ENCODE results near the gene PLA2G4B. TPM values are rescaled to one million over a fixed set of nuclear protein-coding genes. Genes with fewer than 3 reads are reported as not detected.

PLA2G4B gene
- total and polyA plus RNA-seq, 3 donors from 2014 or later = 7.4 to 16.6 (median 16.4) TPM

DNA sequence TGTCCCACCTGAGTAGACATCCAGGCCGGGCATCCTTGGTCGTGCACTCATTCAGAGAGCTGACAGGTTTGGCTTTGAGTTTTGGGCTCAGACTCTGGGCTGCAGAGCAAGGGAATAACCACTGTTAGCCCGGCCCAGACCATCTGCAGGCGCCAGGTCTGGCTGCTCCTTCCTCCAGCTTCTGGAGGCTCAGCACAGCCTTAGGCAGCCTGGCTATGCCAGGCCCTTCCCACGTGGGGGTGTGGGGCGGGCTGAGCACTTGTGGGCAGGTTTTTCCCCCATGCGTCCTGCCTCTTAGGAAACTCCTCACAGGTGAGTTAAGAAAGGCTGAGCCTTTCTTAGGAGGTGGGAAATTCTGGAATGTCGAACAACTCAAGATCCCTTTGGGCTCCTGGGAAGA, 11.2 kb downstream of the PLA2G4B start:
- DNase-seq = no peak
- Histone ChIP-seq H3K9me3 (no peaks in the 10 kb centered on the region), H3K36me3 (ENCODE audit: low read depth, missing control alignments) (no peaks in the 10 kb centered on the region), H3K4me3 (no peak overlapping the region), H3K4me1 (no peaks in the 10 kb centered on the region), H3K27me3 (no peaks in the 10 kb centered on the region), H3K27ac (no peak overlapping the region)
- intact Hi-C loops (cut with DNase I; ENCODE audit: low total_unique reads) = no loop called here
- TF ChIP-seq, protein P1, sequence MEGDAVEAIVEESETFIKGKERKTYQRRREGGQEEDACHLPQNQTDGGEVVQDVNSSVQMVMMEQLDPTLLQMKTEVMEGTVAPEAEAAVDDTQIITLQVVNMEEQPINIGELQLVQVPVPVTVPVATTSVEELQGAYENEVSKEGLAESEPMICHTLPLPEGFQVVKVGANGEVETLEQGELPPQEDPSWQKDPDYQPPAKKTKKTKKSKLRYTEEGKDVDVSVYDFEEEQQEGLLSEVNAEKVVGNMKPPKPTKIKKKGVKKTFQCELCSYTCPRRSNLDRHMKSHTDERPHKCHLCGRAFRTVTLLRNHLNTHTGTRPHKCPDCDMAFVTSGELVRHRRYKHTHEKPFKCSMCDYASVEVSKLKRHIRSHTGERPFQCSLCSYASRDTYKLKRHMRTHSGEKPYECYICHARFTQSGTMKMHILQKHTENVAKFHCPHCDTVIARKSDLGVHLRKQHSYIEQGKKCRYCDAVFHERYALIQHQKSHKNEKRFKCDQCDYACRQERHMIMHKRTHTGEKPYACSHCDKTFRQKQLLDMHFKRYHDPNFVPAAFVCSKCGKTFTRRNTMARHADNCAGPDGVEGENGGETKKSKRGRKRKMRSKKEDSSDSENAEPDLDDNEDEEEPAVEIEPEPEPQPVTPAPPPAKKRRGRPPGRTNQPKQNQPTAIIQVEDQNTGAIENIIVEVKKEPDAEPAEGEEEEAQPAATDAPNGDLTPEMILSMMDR (IDR thresholded peaks at IDR 0.05) = no peak
- no peak for TF ChIP-seq POLR2A (IDR thresholded peaks at IDR 0.05)
- 71 to 100% methylated on average over 1 to 8 of the region's 8 CpGs for WGBS, 2 donors

DNA sequence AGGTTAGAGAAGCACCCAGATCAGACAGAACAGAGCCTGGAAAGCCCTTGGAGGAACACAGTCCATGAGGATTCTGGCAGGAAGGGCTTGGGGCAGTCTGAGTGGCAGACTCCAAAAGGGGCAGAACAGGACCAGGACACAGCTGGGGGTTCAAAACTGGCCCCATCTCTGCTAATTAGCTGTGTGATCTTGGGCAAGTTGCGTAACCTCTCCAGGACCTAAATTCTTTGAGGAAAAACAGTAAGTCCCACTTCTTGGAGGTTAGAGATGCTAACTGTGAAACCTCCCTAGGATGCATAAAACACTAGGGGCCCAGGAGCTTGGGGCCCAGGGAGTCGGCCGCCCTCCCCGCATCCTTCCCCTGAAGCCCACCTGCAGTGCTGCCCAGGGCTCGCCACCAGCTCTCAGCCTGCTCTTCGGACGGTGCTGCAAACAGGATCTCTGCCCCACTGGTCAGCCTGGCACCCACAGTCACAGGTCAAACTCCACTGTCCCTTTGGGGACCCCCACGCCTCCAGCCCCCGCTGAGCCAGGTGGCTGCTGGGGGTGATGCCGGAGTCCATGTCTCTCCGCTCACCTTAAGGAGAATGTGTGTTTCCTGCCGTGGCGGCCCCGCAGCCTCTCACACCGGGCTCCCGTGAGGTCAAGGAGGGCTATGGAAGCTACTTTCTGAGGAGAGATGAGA, 12.0 kb downstream of the PLA2G4B start:
- Histone ChIP-seq H3K36me3 (ENCODE audit: low read depth, missing control alignments) (no peaks in the 10 kb centered on the region), H3K4me3 (no peak overlapping the region), H3K27me3 (no peaks in the 10 kb centered on the region), H3K4me1 (peaks cover 5% of the 10 kb centered on the region), H3K9me3 (no peaks in the 10 kb centered on the region), H3K27ac (no peak overlapping the region)
- TF ChIP-seq, protein P1 (IDR thresholded peaks at IDR 0.05) = no peak
- TF ChIP-seq POLR2A (IDR thresholded peaks at IDR 0.05) = no peak
- intact Hi-C loops (cut with DNase I; ENCODE audit: low total_unique reads) = no loop called here
- DNase-seq = no peak
- 61 to 85% methylated on average over 6 to 13 of the region's 16 CpGs for WGBS, 2 donors

DNA sequence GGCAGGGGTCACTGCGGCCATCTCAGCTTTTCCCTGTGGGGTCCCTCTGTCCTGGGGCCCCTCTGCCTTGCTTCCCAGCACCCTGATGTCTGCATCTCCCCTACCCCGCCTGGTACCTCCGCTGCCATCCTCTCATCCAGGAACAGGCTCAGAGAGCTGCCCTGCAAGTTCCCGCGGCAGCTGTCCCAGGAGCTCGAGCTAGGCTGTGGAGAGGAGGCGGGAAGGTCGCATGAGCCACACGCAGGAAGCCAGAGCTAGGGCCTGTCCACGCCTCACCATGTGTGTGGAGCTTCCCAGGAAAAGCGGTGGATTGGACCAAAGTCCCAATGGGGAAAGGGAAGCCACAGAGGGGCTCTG, 12.5 kb downstream of the PLA2G4B start:
- Histone ChIP-seq H3K27ac (no peak overlapping the region), H3K4me3 (no peak overlapping the region), H3K4me1 (peaks cover 5% of the 10 kb centered on the region), H3K36me3 (ENCODE audit: low read depth, missing control alignments) (no peaks in the 10 kb centered on the region), H3K27me3 (no peaks in the 10 kb centered on the region), H3K9me3 (no peaks in the 10 kb centered on the region)
- TF ChIP-seq, protein P1 (IDR thresholded peaks at IDR 0.05) = no peak
- TF ChIP-seq POLR2A (IDR thresholded peaks at IDR 0.05) = no peak
- intact Hi-C loops (cut with DNase I; ENCODE audit: low total_unique reads) = no loop called here
- DNase-seq = no peak
- 60 to 70% methylated on average over 1 to 11 of the region's 11 CpGs for WGBS, 2 donors

DNA sequence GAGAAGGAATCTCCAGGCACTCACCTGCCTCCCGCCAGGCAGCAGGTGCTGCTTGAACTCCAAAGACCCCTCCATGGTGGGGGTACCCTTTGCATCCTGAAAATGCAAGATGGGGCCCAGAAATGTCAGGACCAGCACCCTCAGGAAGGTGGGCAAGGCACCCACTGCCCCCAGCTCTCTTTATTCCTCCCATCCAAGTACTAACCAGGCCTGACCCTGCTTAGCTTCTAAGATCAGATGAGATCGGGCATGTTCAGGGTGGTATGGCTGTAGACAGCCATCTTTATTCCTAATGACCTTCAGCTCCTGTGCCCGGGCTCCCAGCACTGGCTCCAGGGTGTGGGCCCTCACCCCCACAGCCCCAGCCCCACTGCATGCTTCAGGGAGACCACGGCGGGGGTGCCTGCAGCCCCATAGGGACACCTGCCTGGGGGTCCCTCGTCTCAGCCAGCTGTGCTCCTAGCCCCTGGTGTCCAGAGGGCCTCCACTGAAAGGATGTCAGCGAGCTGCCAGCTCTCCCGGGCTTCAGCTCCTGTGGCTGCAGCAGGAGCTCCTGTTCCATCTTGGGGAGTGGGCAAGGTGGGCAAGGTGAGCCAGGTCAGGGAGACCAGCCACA, 13.2 kb downstream of the PLA2G4B start:
- peaks cover 5% of the 10 kb centered on the region for H3K4me1 ChIP-seq
- H3K27ac ChIP-seq = no peak overlapping the region
- no peaks in the 10 kb centered on the region for H3K27me3 ChIP-seq
- intact Hi-C loops (cut with DNase I; ENCODE audit: low total_unique reads) = no loop called here
- no peaks in the 10 kb centered on the region for H3K9me3 ChIP-seq
- H3K4me3 ChIP-seq = no peak overlapping the region
- TF ChIP-seq POLR2A (IDR thresholded peaks at IDR 0.05) = no peak
- TF ChIP-seq, protein P1 (IDR thresholded peaks at IDR 0.05) = no peak
- no peak for DNase-seq
- 71 to 72% methylated on average over 1 to 8 of the region's 8 CpGs for WGBS, 2 donors
- H3K36me3 ChIP-seq (ENCODE audit: low read depth, missing control alignments) = no peaks in the 10 kb centered on the region

All from testis (tissue), 3 donors.